ENCODE results near the gene IL2RA.

The IL2RA gene

DNA sequence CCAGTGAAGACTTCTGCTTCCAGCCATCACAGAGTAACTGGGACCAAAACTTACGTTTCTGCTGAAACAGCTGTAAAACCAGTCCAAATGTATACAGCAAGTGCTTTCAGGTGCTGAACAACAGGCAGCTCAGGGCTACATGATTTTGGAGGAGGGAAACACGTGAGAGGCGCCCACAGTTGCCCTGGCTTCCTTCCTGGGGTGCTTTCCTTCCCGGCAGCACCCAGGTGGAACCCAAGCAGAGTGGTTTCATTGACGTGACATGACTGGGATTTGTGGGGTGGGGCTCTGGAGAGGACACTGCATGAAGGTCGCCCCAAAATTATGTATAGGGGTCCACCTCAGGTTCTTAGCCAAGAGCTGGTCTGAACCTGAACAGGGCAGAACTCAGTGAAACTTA, 34.2 kb downstream of the IL2RA start:
- no peak overlapping the region for H2AK5ac ChIP-seq (ENCODE audit: low read depth, low read length)

GRCh38 chr10:6025683-6026255, 36.4 kb downstream of the IL2RA start:
- no peak overlapping the region for H2BK12ac ChIP-seq (ENCODE audit: low read length)
- no peak overlapping the region for H2BK120ac ChIP-seq (ENCODE audit: low read depth, low read length)
- no peak overlapping the region for H3K23ac ChIP-seq (ENCODE audit: low read depth, low read length, poor library complexity)
- no peak overlapping the region for H3K9ac ChIP-seq (ENCODE audit: low read depth, low read length, poor library complexity)
- H3K14ac ChIP-seq (ENCODE audit: low read length): no peak overlapping the region
- H3K4me3 ChIP-seq (ENCODE audit: low read length in 2 of 2): no peak overlapping the region
- H2BK5ac ChIP-seq (ENCODE audit: low read length): no peak overlapping the region
- H3K36me3 ChIP-seq (replicated peaks in 1 of 2; ENCODE audit: control insufficient read depth in 2 of 2, insufficient read depth in 2 of 2, low read length in 2 of 2): no peaks in the 10 kb centered on the region
- DNase-seq (ENCODE audit: low spot score): no peak
- H2AK5ac ChIP-seq (ENCODE audit: low read depth, low read length): no peak overlapping the region
- H2AFZ ChIP-seq (ENCODE audit: low read length): no peak overlapping the region
- no peak overlapping the region for H4K91ac ChIP-seq (ENCODE audit: low read depth, low read length, poor library complexity)
- H3K4ac ChIP-seq (ENCODE audit: low read length): no peak overlapping the region
- H3K9me3 ChIP-seq (replicated peaks in 1 of 2; ENCODE audit: control insufficient read depth in 2 of 2, insufficient read depth in 1 of 2, low read depth in 1 of 2, low read length in 2 of 2): no peaks in the 10 kb centered on the region
- no peak overlapping the region for H3K27ac ChIP-seq (replicated peaks; ENCODE audit: low read length)
- no peak overlapping the region for H3K18ac ChIP-seq (ENCODE audit: low read length)
- no peaks in the 10 kb centered on the region for H3K27me3 ChIP-seq (ENCODE audit: control insufficient read depth in 3 of 3, insufficient read depth in 3 of 3, low read depth in 1 of 3, low read length in 3 of 3)
- H3K79me1 ChIP-seq (ENCODE audit: low read depth, low read length): no peaks in the 10 kb centered on the region
- H3K4me1 ChIP-seq (ENCODE audit: control insufficient read depth in 2 of 2, insufficient read depth in 1 of 2, low read depth in 1 of 2, low read length in 2 of 2): no peaks in the 10 kb centered on the region
- no peak overlapping the region for H3K4me2 ChIP-seq (ENCODE audit: insufficient read depth, low read length, poor library complexity, severe bottlenecking)
- no peak overlapping the region for H2BK15ac ChIP-seq (ENCODE audit: low read length)
- no peak overlapping the region for H4K8ac ChIP-seq (ENCODE audit: low read depth, low read length)
- no CpG with 5 or more reads among the region's 6 CpGs for WGBS, 2 donors (ENCODE audit: extremely low coverage in 2 of 2, insufficient read length in 2 of 2, insufficient replicate concordance in 1 of 2)

More for the DNA sequence above, 34.2 kb downstream of the IL2RA start:
- Histone ChIP-seq H2BK120ac (ENCODE audit: low read depth, low read length) (no peak overlapping the region), H2BK12ac (ENCODE audit: low read length) (no peak overlapping the region), H3K4me3 (ENCODE audit: low read length in 2 of 2) (no peak overlapping the region), H3K9me3 (replicated peaks in 1 of 2; ENCODE audit: control insufficient read depth in 2 of 2, insufficient read depth in 1 of 2, low read depth in 1 of 2, low read length in 2 of 2) (no peaks in the 10 kb centered on the region), H4K91ac (ENCODE audit: low read depth, low read length, poor library complexity) (no peak overlapping the region), H3K4ac (ENCODE audit: low read length) (no peak overlapping the region), H3K27ac (replicated peaks; ENCODE audit: low read length) (no peak overlapping the region), H3K4me2 (ENCODE audit: insufficient read depth, low read length, poor library complexity, severe bottlenecking) (no peak overlapping the region), H3K36me3 (replicated peaks in 1 of 2; ENCODE audit: control insufficient read depth in 2 of 2, insufficient read depth in 2 of 2, low read length in 2 of 2) (no peaks in the 10 kb centered on the region), H4K8ac (ENCODE audit: low read depth, low read length) (no peak overlapping the region), H2BK15ac (ENCODE audit: low read length) (no peak overlapping the region), H3K23ac (ENCODE audit: low read depth, low read length, poor library complexity) (no peak overlapping the region), H3K9ac (ENCODE audit: low read depth, low read length, poor library complexity) (no peak overlapping the region), H3K79me1 (ENCODE audit: low read depth, low read length) (no peaks in the 10 kb centered on the region), H3K18ac (ENCODE audit: low read length) (no peak overlapping the region), H2AFZ (ENCODE audit: low read length) (no peak overlapping the region), H3K27me3 (ENCODE audit: control insufficient read depth in 3 of 3, insufficient read depth in 3 of 3, low read depth in 1 of 3, low read length in 3 of 3) (no peaks in the 10 kb centered on the region), H3K14ac (ENCODE audit: low read length) (no peak overlapping the region), H3K4me1 (ENCODE audit: control insufficient read depth in 2 of 2, insufficient read depth in 1 of 2, low read depth in 1 of 2, low read length in 2 of 2) (no peaks in the 10 kb centered on the region), H2BK5ac (ENCODE audit: low read length) (no peak overlapping the region)
- WGBS, 2 donors (ENCODE audit: extremely low coverage in 2 of 2, insufficient read length in 2 of 2, insufficient replicate concordance in 1 of 2): no CpG with 5 or more reads among the region's 6 CpGs
- no peak for DNase-seq (ENCODE audit: low spot score)

DNA sequence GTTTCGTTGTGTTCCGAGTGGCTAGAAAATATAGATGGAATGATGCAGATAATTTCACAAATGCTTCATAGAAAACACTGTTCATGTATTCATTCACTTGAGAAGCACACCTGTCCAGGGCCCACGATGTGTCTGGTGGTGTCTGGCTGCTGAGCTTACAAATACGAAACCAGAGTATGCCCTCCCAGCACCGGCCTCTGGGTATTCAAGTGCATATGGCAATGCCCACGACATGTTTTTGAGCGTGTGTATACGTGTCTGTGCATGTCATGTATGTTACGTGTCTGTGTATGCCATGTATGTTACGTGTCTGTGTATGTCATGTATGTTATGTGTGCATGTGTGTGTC, 37.9 kb downstream of the IL2RA start:
- WGBS, 2 donors (ENCODE audit: extremely low coverage in 2 of 2, insufficient read length in 2 of 2, insufficient replicate concordance in 1 of 2): no CpG with 5 or more reads among the region's 10 CpGs
- no peak overlapping the region for H3K14ac ChIP-seq (ENCODE audit: low read length)
- H3K9me3 ChIP-seq (replicated peaks in 1 of 2; ENCODE audit: control insufficient read depth in 2 of 2, insufficient read depth in 1 of 2, low read depth in 1 of 2, low read length in 2 of 2): no peaks in the 10 kb centered on the region
- H2BK15ac ChIP-seq (ENCODE audit: low read length): no peak overlapping the region
- H3K4me3 ChIP-seq (ENCODE audit: low read length in 2 of 2): no peak overlapping the region
- H3K79me1 ChIP-seq (ENCODE audit: low read depth, low read length): no peaks in the 10 kb centered on the region
- no peak overlapping the region for H4K8ac ChIP-seq (ENCODE audit: low read depth, low read length)
- H2BK5ac ChIP-seq (ENCODE audit: low read length): no peak overlapping the region
- no peak overlapping the region for H3K9ac ChIP-seq (ENCODE audit: low read depth, low read length, poor library complexity)
- H2BK12ac ChIP-seq (ENCODE audit: low read length): no peak overlapping the region
- H2AFZ ChIP-seq (ENCODE audit: low read length): no peak overlapping the region
- no peak overlapping the region for H3K4me2 ChIP-seq (ENCODE audit: insufficient read depth, low read length, poor library complexity, severe bottlenecking)
- no peaks in the 10 kb centered on the region for H3K27me3 ChIP-seq (ENCODE audit: control insufficient read depth in 3 of 3, insufficient read depth in 3 of 3, low read depth in 1 of 3, low read length in 3 of 3)
- DNase-seq (ENCODE audit: low spot score): no peak
- no peak overlapping the region for H2AK5ac ChIP-seq (ENCODE audit: low read depth, low read length)
- no peak overlapping the region for H3K4ac ChIP-seq (ENCODE audit: low read length)
- no peak overlapping the region for H2BK120ac ChIP-seq (ENCODE audit: low read depth, low read length)
- H3K27ac ChIP-seq (replicated peaks; ENCODE audit: low read length): no peak overlapping the region
- no peaks in the 10 kb centered on the region for H3K4me1 ChIP-seq (ENCODE audit: control insufficient read depth in 2 of 2, insufficient read depth in 1 of 2, low read depth in 1 of 2, low read length in 2 of 2)
- H4K91ac ChIP-seq (ENCODE audit: low read depth, low read length, poor library complexity): no peak overlapping the region
- no peak overlapping the region for H3K18ac ChIP-seq (ENCODE audit: low read length)
- H3K36me3 ChIP-seq (replicated peaks in 1 of 2; ENCODE audit: control insufficient read depth in 2 of 2, insufficient read depth in 2 of 2, low read length in 2 of 2): no peaks in the 10 kb centered on the region
- no peak overlapping the region for H3K23ac ChIP-seq (ENCODE audit: low read depth, low read length, poor library complexity)

GRCh38 chr10:6023661-6024333, 38.4 kb downstream of the IL2RA start:
- Histone ChIP-seq H3K14ac (ENCODE audit: low read length) (no peak overlapping the region), H3K9ac (ENCODE audit: low read depth, low read length, poor library complexity) (no peak overlapping the region), H3K79me1 (ENCODE audit: low read depth, low read length) (no peaks in the 10 kb centered on the region), H2AK5ac (ENCODE audit: low read depth, low read length) (no peak overlapping the region), H2BK5ac (ENCODE audit: low read length) (no peak overlapping the region), H4K8ac (ENCODE audit: low read depth, low read length) (no peak overlapping the region), H3K9me3 (replicated peaks in 1 of 2; ENCODE audit: control insufficient read depth in 2 of 2, insufficient read depth in 1 of 2, low read depth in 1 of 2, low read length in 2 of 2) (no peaks in the 10 kb centered on the region), H2BK15ac (ENCODE audit: low read length) (no peak overlapping the region), H2AFZ (ENCODE audit: low read length) (no peak overlapping the region), H3K18ac (ENCODE audit: low read length) (no peak overlapping the region), H3K23ac (ENCODE audit: low read depth, low read length, poor library complexity) (no peak overlapping the region), H3K4ac (ENCODE audit: low read length) (no peak overlapping the region), H3K27ac (replicated peaks; ENCODE audit: low read length) (no peak overlapping the region), H3K4me1 (ENCODE audit: control insufficient read depth in 2 of 2, insufficient read depth in 1 of 2, low read depth in 1 of 2, low read length in 2 of 2) (no peaks in the 10 kb centered on the region), H3K36me3 (replicated peaks in 1 of 2; ENCODE audit: control insufficient read depth in 2 of 2, insufficient read depth in 2 of 2, low read length in 2 of 2) (no peaks in the 10 kb centered on the region), H2BK12ac (ENCODE audit: low read length) (no peak overlapping the region), H4K91ac (ENCODE audit: low read depth, low read length, poor library complexity) (no peak overlapping the region), H3K4me2 (ENCODE audit: insufficient read depth, low read length, poor library complexity, severe bottlenecking) (no peak overlapping the region), H2BK120ac (ENCODE audit: low read depth, low read length) (no peak overlapping the region), H3K27me3 (ENCODE audit: control insufficient read depth in 3 of 3, insufficient read depth in 3 of 3, low read depth in 1 of 3, low read length in 3 of 3) (no peaks in the 10 kb centered on the region), H3K4me3 (ENCODE audit: low read length in 2 of 2) (no peak overlapping the region)
- WGBS, 2 donors (ENCODE audit: extremely low coverage in 2 of 2, insufficient read length in 2 of 2, insufficient replicate concordance in 1 of 2): no CpG with 5 or more reads among the region's 12 CpGs
- DNase-seq (ENCODE audit: low spot score): no peak
